Activated CD4-positive, CD25-positive, alpha-beta regulatory T cell (primary cell): ENCODE data around the gene FOXE1.

Experiments used
- DNase-seq, 4 experiments: peaks; one replicate each; lab custom pipeline; 2025; lab: John Stamatoyannopoulos, UW

FOXE1 gene

GRCh38 chr9:97866848-97867247 lies 13.8 kb downstream of the FOXE1 start:
- no peak for DNase-seq

DNA sequence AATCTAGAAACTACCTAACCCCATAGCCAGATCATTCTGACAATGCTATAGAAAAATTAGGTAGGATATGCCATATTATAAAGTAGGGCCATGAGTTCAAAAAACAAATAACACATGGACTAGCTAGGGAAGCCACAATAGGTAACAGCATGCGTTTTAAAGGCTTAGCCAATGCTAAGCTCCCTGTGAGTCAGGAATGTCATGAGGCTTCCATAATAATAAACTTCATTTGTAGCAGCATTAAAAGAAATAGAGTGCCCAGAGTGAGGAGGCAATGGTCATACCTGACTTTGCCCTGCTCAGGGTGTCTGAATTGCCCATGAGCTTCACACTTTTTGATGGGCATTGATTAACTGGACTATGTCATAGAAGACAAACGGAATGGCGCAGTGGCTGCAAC lies 15.8 kb downstream of the FOXE1 start:
- no peak for DNase-seq

GRCh38 chr9:97873425-97873824 lies 20.4 kb downstream of the FOXE1 start:
- no peak for DNase-seq

DNA sequence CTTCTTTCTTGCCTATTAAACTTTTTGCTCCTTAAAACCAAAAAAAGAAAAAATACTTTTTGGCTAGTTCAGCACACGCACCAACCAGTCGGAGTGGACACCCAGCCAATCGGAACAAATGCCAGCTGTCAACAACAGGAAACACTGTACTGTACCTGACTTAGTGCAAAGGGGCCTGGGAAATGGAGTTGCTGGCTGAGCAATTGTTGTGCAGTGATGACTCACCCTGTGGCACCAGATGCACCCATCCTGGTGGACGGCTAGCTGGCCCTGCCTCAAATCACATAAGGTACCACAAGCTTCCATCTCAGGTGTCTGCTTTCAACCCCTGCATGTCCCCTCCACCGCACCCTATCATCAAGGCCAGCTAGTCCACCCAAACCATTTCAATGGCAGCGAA lies 20.9 kb downstream of the FOXE1 start:
- DNase-seq, result no peak

DNA sequence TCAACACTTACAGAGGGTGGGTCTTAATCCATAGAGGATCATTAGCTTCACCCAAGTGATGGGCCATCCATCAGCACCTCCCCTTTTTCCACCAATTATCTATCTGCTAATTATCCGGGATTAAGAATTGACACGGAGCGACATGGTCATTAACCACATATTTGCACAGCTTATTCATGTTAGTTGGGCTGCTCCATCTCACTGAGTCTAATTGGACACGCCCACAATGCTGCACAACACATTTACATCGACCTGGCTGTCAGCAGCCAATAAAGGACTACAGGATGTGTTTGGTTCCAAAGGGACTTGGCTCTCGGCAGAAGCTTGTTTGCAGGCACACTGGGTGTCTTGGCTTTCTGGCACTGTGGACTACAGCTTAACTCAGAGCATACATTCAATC lies 21.6 kb downstream of the FOXE1 start:
- DNase-seq, result no peak

GRCh38 chr9:97875111-97875510 lies 22.1 kb downstream of the FOXE1 start:
- DNase-seq, result no peak

DNA sequence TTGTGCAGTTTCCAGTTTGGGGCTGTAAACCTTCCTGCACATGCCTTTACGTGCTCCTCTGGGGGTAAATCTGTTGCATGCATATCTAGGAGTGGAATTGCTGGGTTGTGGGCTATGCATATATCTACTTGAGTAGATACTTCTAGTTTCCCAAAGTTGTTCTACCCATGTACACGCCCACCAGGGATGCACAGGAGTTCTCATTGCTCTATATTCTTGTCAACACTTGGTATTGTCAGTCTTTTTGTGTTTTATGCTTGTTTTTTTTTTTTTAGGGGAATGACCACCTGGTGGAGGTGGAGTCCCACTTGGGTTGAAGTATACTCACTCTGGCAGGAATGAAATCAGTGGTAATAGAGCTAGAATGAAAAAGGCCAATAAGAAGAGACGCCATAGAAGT lies 23.0 kb downstream of the FOXE1 start:
- DNase-seq, result no peak

- DNase-seq, result no peak
Observed at GRCh38 chr9:97880336-97880735, 27.3 kb downstream of the FOXE1 start.

DNA sequence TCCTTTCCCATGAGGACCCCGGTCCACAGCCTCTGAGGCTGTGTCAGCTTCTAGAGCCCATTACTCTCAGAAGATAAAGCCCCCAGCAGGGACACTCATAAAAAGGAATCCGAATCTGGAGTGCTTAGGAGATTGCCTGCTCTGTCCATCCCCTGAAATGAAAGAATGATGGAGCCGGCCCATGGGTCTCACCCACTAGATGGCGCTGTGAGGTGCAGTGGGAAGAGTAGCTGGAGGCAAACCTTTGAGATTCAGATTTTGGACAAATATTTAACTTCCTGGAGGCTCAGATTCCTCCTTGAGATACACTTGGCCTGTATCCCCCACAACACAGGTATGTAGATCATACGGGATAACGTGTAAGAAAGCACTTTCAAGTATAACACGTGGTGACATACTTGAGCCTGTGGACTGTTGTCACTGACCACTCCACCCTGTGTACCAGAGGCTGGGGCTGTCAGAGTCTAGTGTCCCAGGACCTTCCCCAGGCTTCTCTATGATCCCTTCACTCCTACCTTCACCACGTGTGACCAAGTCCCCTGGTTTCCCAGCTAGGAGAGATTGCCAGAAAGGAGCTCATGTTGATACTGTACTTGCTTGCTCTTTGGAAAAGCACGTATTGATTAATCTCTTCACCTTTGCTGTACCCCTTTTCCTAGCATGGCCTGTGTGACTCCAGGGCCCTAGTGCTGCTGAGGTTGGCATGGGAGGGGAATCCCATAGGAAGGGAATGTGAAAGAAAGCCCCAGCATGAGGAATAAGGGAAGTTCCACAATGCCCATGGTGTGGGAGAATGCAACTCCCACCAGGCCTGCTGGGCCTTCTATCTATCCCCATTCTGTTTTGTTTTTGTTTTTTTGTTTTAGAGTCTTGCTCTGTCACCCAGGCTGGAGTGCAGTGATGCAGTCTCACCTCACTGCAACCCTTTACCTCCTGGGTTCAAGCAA lies 37.2 kb downstream of the FOXE1 start:
- peak; percentile 13 to 47 (median 29) for DNase-seq

DNA sequence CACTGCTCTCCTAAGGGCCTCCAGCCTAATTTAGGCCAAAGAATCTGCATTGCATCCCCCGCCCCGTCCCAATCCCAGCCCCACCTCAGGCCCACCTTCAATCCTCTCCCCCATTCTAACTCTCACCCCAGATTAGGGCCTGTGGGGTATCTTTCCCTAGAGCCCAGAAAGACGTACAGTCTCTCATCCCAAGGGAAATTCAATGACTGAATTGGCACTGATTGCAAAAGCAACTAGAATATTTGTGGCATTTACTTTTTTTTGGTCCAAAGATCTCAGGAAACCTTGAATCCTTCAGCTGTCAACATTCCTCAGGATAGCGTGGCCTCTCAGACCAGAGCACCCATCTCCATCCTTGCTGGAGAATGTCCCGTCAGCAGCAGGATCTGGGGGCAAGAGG lies 38.7 kb downstream of the FOXE1 start:
- no peak for DNase-seq

DNA sequence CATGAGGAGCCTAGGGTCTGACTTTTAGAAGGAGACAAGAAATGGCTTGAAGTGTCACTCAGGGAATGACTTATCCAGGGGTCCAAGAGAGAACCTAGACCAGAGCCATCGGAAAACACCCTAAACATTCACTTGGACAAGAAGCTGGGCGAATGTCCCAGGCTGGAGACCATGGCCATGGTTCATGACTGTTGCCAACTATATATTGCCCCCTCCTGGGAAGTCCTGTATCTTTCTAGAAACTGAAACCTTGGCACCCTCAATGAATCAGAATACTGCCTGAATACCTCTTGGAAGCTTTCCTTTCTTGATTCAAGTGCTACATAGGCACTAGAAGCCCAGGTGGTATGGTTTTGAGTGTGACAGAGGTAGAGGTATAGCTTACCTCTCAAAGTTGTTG lies 39.4 kb downstream of the FOXE1 start:
- no peak for DNase-seq

GRCh38 chr9:97895211-97895610 lies 42.2 kb downstream of the FOXE1 start:
- no peak for DNase-seq

- no peak for DNase-seq
Observed at GRCh38 chr9:97895695-97896332, 42.8 kb downstream of the FOXE1 start.

DNA sequence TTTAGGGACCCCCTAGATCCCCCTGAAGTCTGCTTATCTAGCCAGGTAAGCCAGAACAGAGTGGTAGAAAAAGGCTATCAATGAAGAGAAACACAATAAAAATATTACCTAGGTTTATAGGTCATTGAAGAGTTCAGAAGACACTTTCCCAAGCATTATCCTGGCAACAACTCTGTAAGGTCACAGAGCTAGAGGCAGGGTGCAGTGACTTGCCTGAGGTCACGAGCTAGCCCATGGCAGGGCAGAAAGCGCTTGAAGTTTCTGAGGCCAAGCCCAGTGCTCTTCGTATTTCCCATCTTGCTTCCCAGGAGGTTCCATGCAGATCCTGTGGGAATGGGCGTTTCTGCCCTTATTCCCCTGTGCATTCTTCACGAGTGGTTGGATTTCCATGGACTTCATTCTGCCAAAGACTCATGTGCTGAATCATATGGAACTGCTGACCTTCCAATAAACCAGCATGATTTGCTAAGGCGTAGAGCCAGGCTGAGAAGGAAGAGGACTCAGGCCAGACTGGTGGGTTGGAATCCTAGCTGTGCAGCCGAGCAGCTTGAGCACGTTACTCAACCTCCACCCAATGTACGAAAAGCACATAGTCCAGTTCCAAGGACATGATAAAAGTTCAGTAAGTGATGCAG lies 47.2 kb downstream of the FOXE1 start:
- DNase-seq, result no peak

DNA sequence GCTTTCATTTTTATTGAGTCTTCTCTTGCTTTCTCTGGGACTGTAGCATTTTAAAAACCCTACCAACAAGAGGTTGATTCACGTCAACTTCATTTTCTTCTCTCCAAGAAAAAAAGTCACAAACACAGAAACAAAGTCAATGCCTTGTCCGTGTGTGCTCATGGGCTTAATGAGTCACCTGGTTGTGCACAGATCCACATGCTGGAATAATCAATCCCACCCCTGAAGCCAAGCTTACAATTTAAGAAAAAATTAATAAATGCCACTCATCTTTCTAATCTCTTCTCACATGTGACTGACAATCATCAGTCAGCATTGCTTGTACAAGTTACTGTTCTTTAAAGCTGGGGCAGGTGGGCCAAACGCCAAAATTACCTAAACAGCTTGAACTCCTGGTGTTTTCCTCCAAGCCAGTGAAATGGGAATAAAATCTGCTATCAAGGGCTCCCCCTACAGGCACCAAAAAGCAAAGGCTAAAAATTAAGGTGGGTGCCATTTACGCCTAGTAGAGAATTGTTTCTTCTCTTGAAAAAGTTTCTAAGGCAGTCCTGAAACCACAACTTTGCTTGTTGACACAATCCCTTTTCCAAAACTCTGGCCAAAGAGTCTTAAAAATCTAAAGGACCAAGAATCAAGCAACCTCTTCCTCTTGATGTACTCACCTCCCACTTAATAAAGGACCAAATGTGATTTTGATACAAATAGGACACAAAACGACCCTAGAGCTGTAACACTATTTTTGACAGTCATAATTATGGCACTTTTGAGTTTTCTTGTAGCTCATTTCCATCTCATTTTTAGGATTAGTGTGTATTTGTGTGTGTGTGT lies 47.9 kb downstream of the FOXE1 start:
- DNase-seq, result no peak

DNA sequence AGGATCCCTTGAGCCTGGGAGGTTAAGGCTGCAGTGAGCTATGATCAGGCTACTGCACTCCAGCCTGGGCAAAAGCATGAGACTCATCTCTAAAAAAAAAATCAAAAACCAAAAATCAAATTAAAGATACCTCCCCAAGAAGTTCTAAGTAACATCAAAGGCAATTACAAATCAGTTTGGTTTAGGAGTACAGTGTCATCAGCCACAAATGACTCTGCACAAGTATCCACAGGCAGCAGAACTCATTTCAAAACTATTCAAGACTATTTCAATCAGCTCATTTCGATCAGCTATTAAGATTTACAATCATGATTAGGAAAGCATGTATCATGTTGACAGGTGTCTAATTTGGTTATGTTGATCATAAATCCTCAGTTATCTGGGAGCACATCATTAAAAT lies 50.2 kb downstream of the FOXE1 start:
- DNase-seq, result no peak

DNA sequence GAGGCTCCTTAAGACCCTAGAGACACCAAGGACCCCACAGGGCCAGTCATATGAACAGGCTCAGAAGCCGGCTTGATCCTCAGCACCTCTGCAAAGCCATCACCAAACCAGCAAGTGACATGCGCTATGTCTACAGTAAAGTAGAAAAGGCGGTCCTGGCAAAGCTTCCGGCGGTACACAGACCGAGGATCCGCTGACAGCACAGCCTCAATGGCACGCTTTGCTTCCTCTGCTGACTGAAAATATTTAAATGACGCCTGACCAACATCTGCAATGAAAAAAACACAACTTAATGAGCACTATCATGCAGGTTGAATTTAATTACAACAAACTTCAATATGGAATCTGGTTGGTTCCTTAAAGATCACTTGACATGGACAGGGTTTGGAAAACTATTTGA lies 51.7 kb downstream of the FOXE1 start:
- peak in 1 of 4 experiments; percentile 22 for DNase-seq

DNA sequence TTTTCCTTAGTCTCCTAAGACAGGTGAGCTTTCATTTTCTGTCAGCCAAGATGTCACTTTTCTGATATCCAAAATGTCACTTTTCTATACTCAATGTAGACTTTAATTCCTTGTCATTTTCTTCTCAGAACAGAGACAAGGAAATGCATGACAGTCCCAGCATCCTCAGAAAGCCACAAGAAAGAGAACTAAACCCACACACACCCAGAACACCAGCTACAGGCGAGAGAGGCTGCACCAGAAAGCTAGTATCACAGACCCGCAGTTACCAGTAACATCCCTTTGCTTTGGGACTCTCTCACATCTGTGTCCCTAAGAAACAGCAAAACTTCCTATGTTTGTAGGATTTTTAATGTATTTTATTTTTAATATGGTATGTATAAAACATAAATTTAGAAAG lies 52.2 kb downstream of the FOXE1 start:
- no peak for DNase-seq
